Stimulated activated memory B cell treated with anti-CD40 and anti-IgM and Interleukin-4, amounts not matched to agents 10 μg/mL and 1 μg/mL and 100 μg/mL, for 72 hours (primary cell): ENCODE results near the gene SLC5A5.

Experiments used
- ATAC-seq: fragments of 150-1000 bp; cut with Tn5 transposase; 2 replicates; pipeline ENCODE4 v1.10.0; 2021
- H3K27ac Mint-ChIP-seq: one replicate; pipeline ENCODE4 v1.8.0; 2022; ENCODE audit warnings: mild to moderate bottlenecking, mixed read lengths
- H3K27me3 Mint-ChIP-seq: one replicate; pipeline ENCODE4 v1.8.0; 2022; ENCODE audit warnings: mixed read lengths
- H3K36me3 Mint-ChIP-seq: one replicate; pipeline ENCODE4 v1.8.0; 2022; ENCODE audit warnings: mixed read lengths
- H3K4me1 Mint-ChIP-seq: one replicate; pipeline ENCODE4 v1.8.0; 2022; ENCODE audit warnings: mixed read lengths
- H3K4me3 Mint-ChIP-seq: one replicate; pipeline ENCODE4 v1.8.0; 2022; ENCODE audit warnings: mild to moderate bottlenecking, moderate library complexity, mixed read lengths
- H3K9me3 Mint-ChIP-seq: one replicate; pipeline ENCODE4 v1.8.0; 2022; ENCODE audit warnings: mixed read lengths

SLC5A5 gene

DNA sequence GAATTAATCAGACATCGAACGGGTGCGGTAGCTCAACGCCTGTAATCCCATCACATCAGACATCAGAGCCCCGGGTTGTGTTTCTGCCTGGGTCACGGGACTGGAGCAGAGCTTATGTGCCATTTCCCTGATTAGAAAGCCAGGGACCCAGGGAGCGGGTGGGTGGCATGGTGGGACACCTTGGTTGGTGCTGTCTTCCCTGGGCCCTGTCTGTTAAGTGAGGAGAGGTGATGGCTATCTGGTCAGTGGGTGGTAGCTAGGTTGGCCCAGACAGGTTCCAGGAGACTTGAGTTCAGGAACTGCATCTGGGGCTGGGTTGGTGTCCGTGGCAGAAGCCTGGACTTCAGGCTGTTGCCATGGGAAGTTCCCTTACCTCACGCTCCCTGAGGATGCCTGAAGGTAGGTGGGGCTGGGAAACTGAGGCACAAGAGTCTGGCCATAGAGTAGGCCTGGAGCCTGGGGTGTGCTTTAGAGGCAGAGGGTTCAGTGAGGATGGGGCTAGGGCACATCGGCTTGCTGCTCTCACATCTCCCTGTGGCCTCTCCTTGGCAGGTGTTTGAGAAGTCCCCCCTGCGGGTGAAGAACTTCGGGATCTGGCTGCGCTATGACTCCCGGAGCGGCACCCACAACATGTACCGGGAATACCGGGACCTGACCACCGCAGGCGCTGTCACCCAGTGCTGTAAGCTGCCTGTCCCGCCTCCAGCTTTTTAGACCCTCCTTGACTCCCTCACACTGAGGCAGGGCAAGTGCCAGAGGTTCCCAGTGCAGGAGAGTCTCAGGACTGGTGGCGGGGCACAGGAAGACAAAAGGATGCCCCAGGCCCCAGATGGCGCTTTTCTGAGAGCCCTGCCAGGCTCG is 10.0 kb upstream of the SLC5A5 start:
- Mint-ChIP-seq H3K27me3 (no peaks in the 10 kb centered on the region), H3K4me1 (peaks cover 60% of the 10 kb centered on the region), H3K9me3 (no peaks in the 10 kb centered on the region), H3K36me3 (peaks cover 50% of the 10 kb centered on the region), H3K4me3 (peak overlapping the region; percentile 92), H3K27ac (peak overlapping the region; percentile 90)
- ATAC-seq = no peak

- Mint-ChIP-seq H3K4me3 (peak overlapping the region; percentile 92), H3K27me3 (no peaks in the 10 kb centered on the region), H3K4me1 (peaks cover 60% of the 10 kb centered on the region), H3K27ac (peak overlapping the region; percentile 90), H3K36me3 (peaks cover 50% of the 10 kb centered on the region), H3K9me3 (no peaks in the 10 kb centered on the region)
- no peak for ATAC-seq
Observed at GRCh38 chr19:17862711-17863519, 8.8 kb upstream of the SLC5A5 start.

GRCh38 chr19:17863520-17864182 is 8.1 kb upstream of the SLC5A5 start:
- Mint-ChIP-seq H3K36me3 (peaks cover 50% of the 10 kb centered on the region), H3K27ac (peak overlapping the region; percentile 90), H3K9me3 (no peaks in the 10 kb centered on the region), H3K4me1 (peaks cover 60% of the 10 kb centered on the region), H3K4me3 (peak overlapping the region; percentile 15), H3K27me3 (no peaks in the 10 kb centered on the region)
- ATAC-seq = no peak

DNA sequence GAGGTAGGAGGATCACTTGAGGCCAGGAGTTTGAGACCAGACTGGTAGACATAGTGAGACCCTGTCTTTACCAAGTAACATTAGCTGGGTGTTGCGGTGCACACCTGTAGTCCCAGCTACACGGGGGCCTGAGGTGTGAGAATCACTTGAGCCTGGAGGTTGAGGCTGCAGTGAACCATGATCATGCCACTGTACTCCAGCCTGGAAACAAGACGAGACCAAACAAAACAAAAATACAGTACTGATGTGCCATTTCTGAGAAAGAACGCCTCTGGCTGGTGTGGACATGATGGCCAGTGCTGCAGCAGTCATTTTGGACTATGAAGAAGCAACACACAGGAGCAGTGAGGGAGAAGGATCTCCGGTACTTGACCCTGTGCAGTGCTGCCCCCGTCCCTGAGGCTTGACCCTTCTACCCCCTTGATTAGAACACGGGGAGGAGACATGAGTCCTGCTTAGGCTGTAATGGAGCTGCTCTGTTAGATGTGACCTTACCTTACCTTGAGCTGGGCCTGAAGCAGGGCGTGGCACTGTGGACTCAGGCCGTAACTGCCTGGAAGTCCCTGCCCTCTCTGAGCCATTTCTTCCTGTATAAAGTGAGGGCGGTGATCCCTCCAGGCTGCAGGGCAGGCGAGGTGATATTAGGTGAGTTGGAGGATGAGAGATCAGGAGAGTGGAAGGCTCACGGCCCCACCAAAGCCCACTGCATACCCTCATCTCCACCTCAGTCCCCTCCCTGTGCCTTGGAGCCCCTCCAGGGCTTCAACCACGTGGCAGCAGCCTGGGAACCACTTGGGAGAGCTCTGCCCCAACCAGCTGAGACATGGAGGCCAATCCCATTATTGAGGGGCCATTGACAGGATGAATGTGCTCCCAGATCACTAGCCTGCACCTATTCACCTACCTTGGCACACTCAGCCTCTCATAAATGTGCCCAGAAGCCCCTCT is 6.1 kb upstream of the SLC5A5 start:
- Mint-ChIP-seq H3K9me3 (no peaks in the 10 kb centered on the region), H3K4me1 (peaks cover 56% of the 10 kb centered on the region), H3K4me3 (no peak overlapping the region), H3K36me3 (peaks cover 41% of the 10 kb centered on the region), H3K27me3 (peaks cover 9% of the 10 kb centered on the region), H3K27ac (no peak overlapping the region)
- no peak for ATAC-seq

DNA sequence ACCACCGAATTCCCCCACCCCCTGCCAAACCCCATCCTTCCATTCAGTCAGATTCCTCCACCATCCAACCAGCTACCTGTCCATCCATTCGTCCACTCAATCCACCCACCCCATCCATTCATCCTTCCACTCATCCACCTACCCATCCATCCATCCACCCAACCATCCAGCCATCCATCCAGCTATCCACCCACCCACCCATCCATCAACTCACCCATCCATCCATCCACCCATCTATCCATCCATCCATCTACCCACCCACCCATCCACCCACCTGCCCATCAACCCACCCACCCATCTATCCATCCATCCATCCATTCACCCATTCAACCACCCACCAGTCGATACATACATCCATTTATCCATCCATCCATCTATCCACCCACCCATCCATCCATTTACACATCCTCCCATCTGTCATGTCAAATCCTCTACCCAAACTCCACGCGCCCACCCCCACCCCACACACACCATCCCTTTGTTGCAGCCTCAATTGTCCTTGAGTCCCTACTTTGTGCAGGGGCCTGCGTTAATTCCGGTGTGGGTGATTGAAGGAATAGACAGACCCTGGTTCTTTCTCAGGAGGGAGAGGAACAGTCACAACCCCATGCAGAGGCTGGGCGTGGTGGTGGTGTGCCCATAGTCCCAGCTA is 5.3 kb upstream of the SLC5A5 start:
- H3K27ac Mint-ChIP-seq = no peak overlapping the region
- peaks cover 48% of the 10 kb centered on the region for H3K4me1 Mint-ChIP-seq
- H3K27me3 Mint-ChIP-seq = peaks cover 17% of the 10 kb centered on the region
- H3K36me3 Mint-ChIP-seq = peaks cover 33% of the 10 kb centered on the region
- ATAC-seq = no peak
- no peaks in the 10 kb centered on the region for H3K9me3 Mint-ChIP-seq
- no peak overlapping the region for H3K4me3 Mint-ChIP-seq

- H3K36me3 Mint-ChIP-seq = peaks cover 27% of the 10 kb centered on the region
- peaks cover 23% of the 10 kb centered on the region for H3K27me3 Mint-ChIP-seq
- no peak for ATAC-seq
- peaks cover 47% of the 10 kb centered on the region for H3K4me1 Mint-ChIP-seq
- H3K4me3 Mint-ChIP-seq = no peak overlapping the region
- H3K9me3 Mint-ChIP-seq = no peaks in the 10 kb centered on the region
- H3K27ac Mint-ChIP-seq = no peak overlapping the region
Observed at GRCh38 chr19:17866964-17867486, 4.7 kb upstream of the SLC5A5 start.

DNA sequence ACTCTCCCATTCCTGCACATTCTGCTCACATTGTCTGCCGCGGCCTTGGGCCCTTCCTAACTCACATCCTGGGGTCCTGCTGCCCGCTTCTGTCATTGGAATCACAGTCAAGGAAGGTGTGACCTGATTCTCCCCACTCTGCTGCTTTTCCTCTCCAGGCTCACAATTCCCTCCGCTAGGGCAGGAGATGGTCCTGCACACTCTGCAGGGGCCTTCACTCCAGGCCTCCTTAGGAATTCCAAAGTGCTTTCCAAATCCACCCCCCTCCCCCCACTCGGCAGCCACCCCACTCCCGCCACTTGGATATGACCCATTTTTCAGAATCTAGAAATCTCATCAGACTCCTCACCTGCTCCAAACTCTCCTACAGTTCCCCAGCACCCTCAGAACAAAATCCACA is 3.1 kb upstream of the SLC5A5 start:
- no peaks in the 10 kb centered on the region for H3K9me3 Mint-ChIP-seq
- ATAC-seq = no peak
- no peak overlapping the region for H3K27ac Mint-ChIP-seq
- peaks cover 41% of the 10 kb centered on the region for H3K4me1 Mint-ChIP-seq
- H3K27me3 Mint-ChIP-seq = peaks cover 33% of the 10 kb centered on the region
- H3K4me3 Mint-ChIP-seq = no peak overlapping the region
- H3K36me3 Mint-ChIP-seq = peaks cover 10% of the 10 kb centered on the region

DNA sequence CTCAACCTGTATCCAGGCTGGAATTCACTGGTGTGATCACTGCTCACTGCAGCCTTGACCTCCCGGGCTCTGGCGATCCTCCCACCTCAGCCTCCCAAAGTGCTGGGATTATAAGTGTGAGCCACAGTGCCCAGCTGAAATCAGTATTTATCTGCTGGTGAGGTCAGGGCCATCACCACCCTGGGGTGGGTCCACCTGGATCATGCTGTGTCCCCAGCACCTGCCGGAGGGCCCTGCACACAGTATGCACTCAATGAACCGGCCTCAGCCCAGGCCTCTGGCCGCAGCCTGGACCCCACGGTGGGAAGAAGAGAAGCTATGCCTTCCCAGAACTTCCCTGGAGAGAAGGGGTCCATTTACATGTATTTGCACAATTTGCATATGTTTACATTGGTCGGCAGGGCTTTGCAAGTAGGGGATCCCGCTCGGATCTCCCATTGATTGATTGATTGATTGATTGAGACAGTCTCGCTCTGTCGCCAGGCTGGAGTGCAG is 2.6 kb upstream of the SLC5A5 start:
- H3K4me3 Mint-ChIP-seq = no peak overlapping the region
- no peak for ATAC-seq
- no peaks in the 10 kb centered on the region for H3K9me3 Mint-ChIP-seq
- H3K27ac Mint-ChIP-seq = no peak overlapping the region
- peaks cover 33% of the 10 kb centered on the region for H3K27me3 Mint-ChIP-seq
- peaks cover 6% of the 10 kb centered on the region for H3K36me3 Mint-ChIP-seq
- H3K4me1 Mint-ChIP-seq = peaks cover 36% of the 10 kb centered on the region

DNA sequence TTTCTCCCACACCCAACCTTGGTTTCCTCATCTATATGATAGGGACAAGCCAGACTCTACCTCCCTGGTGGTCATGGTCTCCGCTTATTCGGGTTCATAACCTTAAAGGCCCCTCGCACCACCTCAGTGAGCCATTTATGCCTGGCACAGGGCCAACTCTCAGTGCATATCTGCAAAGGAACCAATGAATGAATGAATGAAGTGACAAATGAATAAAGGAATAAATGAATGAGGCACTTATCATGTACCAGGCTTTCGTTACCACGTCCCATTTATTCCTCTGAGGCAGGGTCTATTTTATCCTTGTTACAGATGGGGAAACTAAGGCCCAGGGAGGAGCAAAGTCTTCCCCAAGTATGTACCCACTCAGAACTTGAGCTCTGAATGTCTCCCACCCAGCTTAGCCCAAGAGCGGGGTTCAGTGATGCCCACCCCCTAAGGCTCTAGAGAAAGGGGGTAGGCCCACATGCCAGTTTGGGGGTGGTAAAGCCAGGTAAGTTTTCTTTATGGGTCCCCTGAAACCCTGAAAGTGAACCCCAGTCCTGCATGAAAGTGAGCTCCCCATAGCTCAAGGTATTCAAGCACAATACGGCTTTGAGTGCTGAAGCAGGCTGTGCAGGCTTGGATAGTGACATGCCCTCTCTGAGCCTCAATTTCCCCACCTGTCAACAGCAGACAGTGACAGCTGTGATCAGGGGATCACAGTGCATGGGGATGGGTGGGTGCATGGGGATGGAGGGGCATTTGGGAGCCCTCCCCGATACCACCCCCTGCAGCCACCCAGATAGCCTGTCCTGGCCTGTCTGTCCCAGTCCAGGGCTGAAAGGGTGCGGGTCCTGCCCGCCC is 490 bp upstream of the SLC5A5 start:
- ATAC-seq = no peak
- Mint-ChIP-seq H3K36me3 (no peaks in the 10 kb centered on the region), H3K27ac (no peak overlapping the region), H3K4me1 (peaks cover 19% of the 10 kb centered on the region), H3K4me3 (no peak overlapping the region), H3K9me3 (no peaks in the 10 kb centered on the region), H3K27me3 (peaks cover 33% of the 10 kb centered on the region)

GRCh38 chr19:17872251-17873001 is 681 bp downstream of the SLC5A5 start:
- Mint-ChIP-seq H3K27me3 (peaks cover 33% of the 10 kb centered on the region), H3K36me3 (no peaks in the 10 kb centered on the region), H3K4me1 (peaks cover 19% of the 10 kb centered on the region), H3K9me3 (no peaks in the 10 kb centered on the region), H3K4me3 (peak overlapping the region; percentile 56), H3K27ac (no peak overlapping the region)
- no peak for ATAC-seq

- H3K27ac Mint-ChIP-seq = no peak overlapping the region
- peaks cover 33% of the 10 kb centered on the region for H3K27me3 Mint-ChIP-seq
- H3K4me1 Mint-ChIP-seq = peaks cover 19% of the 10 kb centered on the region
- no peaks in the 10 kb centered on the region for H3K36me3 Mint-ChIP-seq
- peak overlapping the region; percentile 63 for H3K4me3 Mint-ChIP-seq
- ATAC-seq = peak; percentile 81
- no peaks in the 10 kb centered on the region for H3K9me3 Mint-ChIP-seq
Observed at GRCh38 chr19:17873786-17874757, 2.3 kb downstream of the SLC5A5 start.

- peaks cover 19% of the 10 kb centered on the region for H3K4me1 Mint-ChIP-seq
- H3K9me3 Mint-ChIP-seq = no peaks in the 10 kb centered on the region
- no peak overlapping the region for H3K27ac Mint-ChIP-seq
- H3K4me3 Mint-ChIP-seq = no peak overlapping the region
- H3K36me3 Mint-ChIP-seq = no peaks in the 10 kb centered on the region
- no peak for ATAC-seq
- peaks cover 32% of the 10 kb centered on the region for H3K27me3 Mint-ChIP-seq
Observed at GRCh38 chr19:17874758-17875135, 3.0 kb downstream of the SLC5A5 start.
